GM19238 (cell line): ENCODE data around the gene ETF1.

Source experiments
- DNase-seq: peaks from one replicate; pipeline ENCODE4 v3.0.0; 2011; ENCODE audit warnings: low spot score; ENCODE audit not compliant: insufficient read length

The ETF1 gene

DNA sequence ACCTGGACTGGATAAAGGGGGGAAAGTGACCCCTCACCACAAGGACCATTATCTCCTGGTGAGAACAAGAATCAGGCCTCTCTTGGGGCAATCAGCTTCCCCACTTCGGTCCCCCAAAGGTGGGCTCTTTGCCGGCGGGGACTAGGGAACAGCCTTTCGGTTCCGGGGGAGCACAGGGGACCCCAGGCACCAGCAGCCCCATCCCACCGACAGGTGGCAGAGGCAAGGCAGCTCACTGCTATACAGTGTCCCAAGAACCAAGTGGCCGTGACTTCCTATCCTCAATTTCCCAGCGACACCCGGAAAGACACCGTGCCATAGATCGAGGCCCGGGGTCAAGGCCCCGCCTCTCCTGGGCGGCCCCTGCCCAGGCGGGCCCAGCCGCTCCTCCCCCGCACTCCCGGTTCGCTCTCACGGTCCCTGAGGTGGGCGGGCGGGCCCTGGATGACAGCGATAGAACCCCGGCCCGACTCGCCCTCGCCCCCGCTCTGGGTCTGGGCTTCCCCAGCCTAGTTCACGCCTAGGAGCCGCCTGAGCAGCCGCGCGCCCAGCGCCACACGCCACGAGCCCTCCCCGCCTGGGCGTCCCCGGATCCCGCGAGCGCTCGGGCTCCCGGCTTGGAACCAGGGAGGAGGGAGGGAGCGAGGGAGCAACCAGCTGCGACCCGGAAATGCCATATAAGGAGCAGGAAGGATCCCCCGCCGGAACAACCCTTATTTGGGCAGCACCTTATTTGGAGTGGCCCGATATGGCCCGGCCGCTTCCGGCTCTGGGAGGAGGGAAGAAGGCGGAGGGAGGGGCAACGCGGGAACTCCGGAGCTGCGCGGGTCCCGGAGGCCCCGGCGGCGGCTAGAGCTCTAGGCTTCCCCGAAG lies 78.4 kb downstream of the ETF1 start:
- peak; percentile 89 for DNase-seq

- peak; percentile 95 for DNase-seq
These were observed 79.0 kb downstream of the ETF1 start for GRCh38 chr5:138464008-138464387.

- no peak for DNase-seq
These were observed 79.5 kb downstream of the ETF1 start for GRCh38 chr5:138463419-138464007.

GRCh38 chr5:138461343-138462125 lies 81.5 kb downstream of the ETF1 start:
- DNase-seq = no peak

DNA sequence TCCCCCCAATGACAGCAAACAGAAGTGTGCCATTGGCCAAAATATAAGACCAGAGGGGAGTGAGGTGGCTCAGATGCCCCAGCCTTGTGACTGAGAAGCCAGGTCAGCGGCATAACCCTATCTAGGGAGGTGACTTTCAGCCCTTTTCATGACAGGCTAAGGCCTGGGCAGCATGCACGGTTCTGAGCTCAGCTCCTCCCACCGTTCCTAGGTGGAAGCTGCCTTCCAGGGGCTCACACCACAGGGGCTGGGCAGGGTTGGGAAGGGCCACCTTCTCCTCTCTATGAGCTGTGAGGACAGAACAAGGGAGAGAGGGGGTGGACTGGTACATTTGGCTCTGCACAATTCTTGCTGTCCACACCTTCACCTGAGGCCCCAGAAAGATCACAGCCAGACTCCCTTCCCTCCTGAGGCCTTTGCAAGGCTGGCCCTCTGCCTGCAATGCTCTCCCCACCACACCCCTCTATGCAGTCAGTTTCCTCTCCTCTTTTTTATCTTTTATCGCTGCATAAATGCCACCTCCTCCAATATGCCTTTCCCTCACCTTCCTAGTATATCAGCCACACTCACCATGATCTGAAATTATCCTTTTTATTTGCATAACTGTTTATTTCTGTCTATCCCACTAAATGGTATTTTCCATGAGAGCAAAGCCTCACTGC lies 82.9 kb downstream of the ETF1 start:
- DNase-seq = no peak

DNA sequence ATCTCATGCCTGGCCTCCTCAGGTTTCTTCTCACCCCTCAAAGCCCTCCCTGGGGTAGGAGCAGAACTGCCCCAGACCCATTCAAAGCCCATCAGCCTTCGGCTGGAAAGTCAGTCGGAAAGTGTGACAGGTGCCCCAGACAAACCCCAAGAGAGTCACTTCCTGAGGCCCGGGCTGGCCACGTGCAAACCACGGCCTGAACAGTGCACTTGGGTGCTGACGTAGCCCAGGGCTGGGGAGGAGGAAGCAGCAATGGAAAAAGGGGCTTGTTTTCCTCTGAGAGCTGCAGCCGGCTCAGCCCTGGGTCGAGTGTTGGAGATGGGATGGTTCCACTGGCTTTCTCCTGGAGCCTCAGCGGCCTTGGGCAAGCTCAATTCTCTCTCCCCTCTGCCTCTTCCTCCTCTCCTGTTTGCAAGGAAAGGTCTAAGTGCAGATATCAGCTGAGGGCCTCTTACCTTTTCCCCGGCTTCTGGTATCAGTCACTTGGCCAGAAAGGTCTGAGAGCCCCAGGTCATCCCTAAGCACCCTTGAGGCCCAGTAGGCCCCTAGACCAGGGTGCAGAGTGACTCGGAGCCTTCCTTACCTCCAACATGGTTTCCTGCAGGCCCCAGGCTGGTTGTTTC lies 83.6 kb downstream of the ETF1 start:
- no peak for DNase-seq

GRCh38 chr5:138458856-138459255 lies 84.2 kb downstream of the ETF1 start:
- DNase-seq = no peak

GRCh38 chr5:138458384-138458783 lies 84.7 kb downstream of the ETF1 start:
- no peak for DNase-seq

- DNase-seq = no peak
These were observed 85.3 kb downstream of the ETF1 start for GRCh38 chr5:138457531-138458275.
